GM12878 (cell line): ENCODE measurements around the gene EIF2B4. TPM values are rescaled to one million over a fixed set of nuclear protein-coding genes. Genes with fewer than 3 reads are reported as not detected.

Experiments
- CHD1 ChIP-seq: IDR thresholded peaks from 2 replicates; pipeline ENCODE4 v1.6.1; 2012; ENCODE audit warnings: low read depth, low read length, improper control_type of control experiment
- HCFC1 ChIP-seq: fragments of 150-350 bp; IDR thresholded peaks from 2 replicates; pipeline ENCODE4 v1.6.1; 2014; ENCODE audit warnings: low read length
- MTA3 ChIP-seq: IDR thresholded peaks from 2 replicates; pipeline ENCODE4 v1.6.1; 2012; ENCODE audit warnings: low read length, inconsistent platforms, borderline replicate concordance
- NFIC ChIP-seq: IDR thresholded peaks from 2 replicates; pipeline ENCODE4 v1.6.1; 2012; ENCODE audit warnings: low read depth, mild to moderate bottlenecking, inconsistent platforms, low read length, moderate library complexity
- PML ChIP-seq: IDR thresholded peaks from 2 replicates; pipeline ENCODE4 v1.6.1; 2012; ENCODE audit warnings: low read length, inconsistent platforms
- POLR2AphosphoS2 ChIP-seq: IDR thresholded peaks from 2 replicates; pipeline ENCODE4 v1.6.1; 2011; ENCODE audit warnings: low read depth, mild to moderate bottlenecking, low read length, improper control_type of control experiment, moderate library complexity
- RUNX3 ChIP-seq: IDR thresholded peaks from 2 replicates; pipeline ENCODE4 v1.6.1; 2012; ENCODE audit warnings: low read length, inconsistent platforms
- SP1 ChIP-seq: IDR thresholded peaks from one replicate; pipeline ENCODE4 v1.6.1; 2011; ENCODE audit warnings: low read depth, low read length
- SPI1 ChIP-seq: IDR thresholded peaks from 2 replicates; pipeline ENCODE4 v1.6.1; 2011; ENCODE audit warnings: low read depth, mild to moderate bottlenecking, low read length, moderate library complexity, borderline replicate concordance; ENCODE audit not compliant: insufficient read depth
- SREBF2 ChIP-seq: IDR thresholded peaks from 2 replicates; pipeline ENCODE4 v1.6.1; 2012; ENCODE audit warnings: mild to moderate bottlenecking, low read length
- SRF ChIP-seq, 2 experiments: IDR thresholded peaks; 2 replicates each; pipeline ENCODE4 v1.6.1; 2011; ENCODE audit warnings: low read depth in 2 of 2, low read length in 2 of 2, mild to moderate bottlenecking in 1 of 2, moderate library complexity in 1 of 2
- STAT1 ChIP-seq: fragments of 450-650 bp; conservative IDR thresholded peaks from 2 replicates; pipeline ENCODE4 v1.6.1; 2014; ENCODE audit warnings: antibody characterized with exemption, mild to moderate bottlenecking
- ZNF207 ChIP-seq: fragments of 450-650 bp; IDR thresholded peaks from 2 replicates; pipeline ENCODE4 v1.6.1; 2014; ENCODE audit warnings: antibody characterized with exemption, mild to moderate bottlenecking, borderline replicate concordance
- polyA plus RNA-seq, 11 experiments: library from polyadenylated mRNA; depleted of rRNA in 4 of 11; unstranded in 6 of 11; stranded (reverse) in 5 of 11; fragments of >200 nt; fragmentation: Nextera tagmentation in 4 of 11; fragmentation: Illumina TruSeq in 1 of 11; extraction: Ambion mirVana in 4 of 11; extraction: Trizol in 1 of 11; gene quantifications; 1 replicate in 1 of 11; 2 replicates in 10 of 11; pipeline versions ENCODE4 v1.2.1 to v1.2.3, GENCODE V29; 2011 to 2016; ENCODE audit warnings: inconsistent platforms in 2 of 11, missing spikeins in 2 of 11, low read depth in 1 of 11
- total RNA-seq, 4 experiments: library from RNA; depleted of rRNA in 3 of 4; stranded (reverse); fragments of >200 nt in 3 of 4; fragmentation: Illumina TruSeq in 1 of 4; extraction: Trizol in 1 of 4; gene quantifications; 2 replicates each; pipeline versions ENCODE4 v1.2.1 to v1.2.3, GENCODE V29; 2013 to 2021
- TF ChIP-seq, protein P1 (sequence below): fragments of 450-650 bp; IDR thresholded peaks from 2 replicates; pipeline ENCODE4 v1.6.1; 2018; ENCODE audit warnings: mild to moderate bottlenecking, low read depth, moderate library complexity; ENCODE audit not compliant: partially characterized antibody

Gene EIF2B4
- total and polyA plus RNA-seq, 10 of the 15 experiments (the other 5 are each of a cell fraction or from before 2014, with no cell fraction given), result 13.4 to 53.9 (median 27.5) TPM

DNA sequence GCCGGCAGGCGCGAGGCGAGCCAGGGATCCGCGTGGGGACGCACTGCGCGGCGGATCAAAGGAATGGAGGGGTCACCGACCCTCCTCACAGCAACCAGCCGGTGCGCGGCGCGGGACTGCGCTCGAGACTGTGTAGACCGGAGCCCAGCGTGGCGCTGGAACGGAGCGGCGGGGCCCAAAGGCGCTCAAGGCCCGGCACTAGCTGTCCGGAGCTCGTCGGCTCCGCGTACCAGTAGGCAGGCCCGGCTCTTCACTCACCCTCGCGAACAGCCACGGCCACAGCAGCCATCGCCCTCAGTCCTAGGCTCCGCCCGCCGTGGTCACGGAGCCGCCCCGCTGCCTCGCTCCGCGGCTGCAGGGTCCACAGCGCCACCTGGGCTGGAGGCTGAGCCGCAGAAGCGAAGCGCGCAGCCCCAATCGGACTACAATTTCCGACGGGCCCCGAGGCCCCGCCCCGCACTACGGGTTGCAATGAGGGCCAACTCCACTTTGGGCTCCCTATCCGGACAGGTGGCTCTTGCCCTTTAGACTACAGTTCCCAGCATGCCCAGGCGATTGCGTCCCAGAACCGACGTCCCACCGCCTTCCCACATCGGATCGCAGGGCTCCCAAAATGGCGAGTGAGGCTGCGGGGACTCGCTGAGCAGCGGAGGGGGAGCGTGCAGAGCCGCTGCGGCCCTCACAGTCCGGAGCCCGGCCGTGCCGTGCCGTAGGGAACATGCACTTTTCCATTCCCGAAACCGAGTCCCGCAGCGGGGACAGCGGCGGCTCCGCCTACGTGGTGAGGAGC is at the start of gene EIF2B4, which contains the start of gene SNX17 (continued):
- no peak for TF ChIP-seq NFIC
- TF ChIP-seq, protein P1, sequence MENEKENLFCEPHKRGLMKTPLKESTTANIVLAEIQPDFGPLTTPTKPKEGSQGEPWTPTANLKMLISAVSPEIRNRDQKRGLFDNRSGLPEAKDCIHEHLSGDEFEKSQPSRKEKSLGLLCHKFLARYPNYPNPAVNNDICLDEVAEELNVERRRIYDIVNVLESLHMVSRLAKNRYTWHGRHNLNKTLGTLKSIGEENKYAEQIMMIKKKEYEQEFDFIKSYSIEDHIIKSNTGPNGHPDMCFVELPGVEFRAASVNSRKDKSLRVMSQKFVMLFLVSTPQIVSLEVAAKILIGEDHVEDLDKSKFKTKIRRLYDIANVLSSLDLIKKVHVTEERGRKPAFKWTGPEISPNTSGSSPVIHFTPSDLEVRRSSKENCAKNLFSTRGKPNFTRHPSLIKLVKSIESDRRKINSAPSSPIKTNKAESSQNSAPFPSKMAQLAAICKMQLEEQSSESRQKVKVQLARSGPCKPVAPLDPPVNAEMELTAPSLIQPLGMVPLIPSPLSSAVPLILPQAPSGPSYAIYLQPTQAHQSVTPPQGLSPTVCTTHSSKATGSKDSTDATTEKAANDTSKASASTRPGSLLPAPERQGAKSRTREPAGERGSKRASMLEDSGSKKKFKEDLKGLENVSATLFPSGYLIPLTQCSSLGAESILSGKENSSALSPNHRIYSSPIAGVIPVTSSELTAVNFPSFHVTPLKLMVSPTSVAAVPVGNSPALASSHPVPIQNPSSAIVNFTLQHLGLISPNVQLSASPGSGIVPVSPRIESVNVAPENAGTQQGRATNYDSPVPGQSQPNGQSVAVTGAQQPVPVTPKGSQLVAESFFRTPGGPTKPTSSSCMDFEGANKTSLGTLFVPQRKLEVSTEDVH, result no peak
- TF ChIP-seq ZNF207, result peak; percentile 92; the same call in 1 of the 2 replicates
- peak; percentile 74; the same call in 1 of the 2 replicates for TF ChIP-seq STAT1
- peak; percentile 97 for TF ChIP-seq SP1
- TF ChIP-seq PML, result 0 out of 2 replicates have a peak, but pooled peaks have one; percentile 18
- peak; percentile 80 for TF ChIP-seq RUNX3
- TF ChIP-seq MTA3, result no peak
- peak in 1 of 2 experiments; percentile 53; a peak in 1 of 4 replicates for TF ChIP-seq SRF (IDR thresholded peaks at IDR 0.05; ENCODE audit: low read depth in 2 of 2, low read length in 2 of 2)
- no peak for TF ChIP-seq CHD1
- TF ChIP-seq SREBF2, result no peak
- no peak for TF ChIP-seq SPI1
- TF ChIP-seq HCFC1, result peak; percentile 99
- TF ChIP-seq POLR2AphosphoS2, result peak; percentile 76; the same call in 1 of the 2 replicates
